Liver (tissue), 9 donors: ENCODE data around the gene SBF2. TPM values are rescaled to one million over a fixed set of nuclear protein-coding genes. Genes with fewer than 3 reads are reported as not detected.

Experiments used
- DNase-seq: peaks from one replicate; pipeline ENCODE4 v3.0.0-alpha.2; 2017; ENCODE audit warnings: low spot score
- H3K27ac ChIP-seq, 2 donors: one replicate each; pipeline ENCODE4 v1.7.0; 2013; ENCODE audit warnings: inconsistent platforms in 2 of 2, low read length in 2 of 2, control low read depth in 1 of 2, low read depth in 1 of 2, mild to moderate bottlenecking in 1 of 2
- H3K27me3 ChIP-seq, 4 donors: one replicate each; pipeline versions ENCODE4 v1.6.1 to v1.7.0; 2013; ENCODE audit warnings: low read length in 3 of 4, inconsistent platforms in 1 of 4, mild to moderate bottlenecking in 1 of 4, moderate library complexity in 1 of 4; ENCODE audit not compliant: control insufficient read depth in 4 of 4, insufficient read depth in 4 of 4
- H3K36me3 ChIP-seq, 4 donors: one replicate each; pipeline versions ENCODE4 v1.6.1 to v1.7.0; 2013; ENCODE audit warnings: low read length in 3 of 4, mild to moderate bottlenecking in 3 of 4, low read depth in 1 of 4, moderate library complexity in 1 of 4; ENCODE audit not compliant: control insufficient read depth in 4 of 4, insufficient read depth in 3 of 4
- H3K4me1 ChIP-seq, 4 donors: one replicate each; pipeline versions ENCODE4 v1.6.1 to v1.7.0; 2013; ENCODE audit warnings: low read length in 3 of 4, mild to moderate bottlenecking in 3 of 4, moderate library complexity in 1 of 4; ENCODE audit not compliant: control insufficient read depth in 4 of 4, insufficient read depth in 4 of 4
- H3K4me3 ChIP-seq, 3 donors: one replicate each; pipeline versions ENCODE4 v1.6.1 to v1.7.0; 2013; ENCODE audit warnings: low read length in 3 of 3, control low read depth in 1 of 3, low read depth in 1 of 3, mild to moderate bottlenecking in 1 of 3
- H3K9ac ChIP-seq, 2 donors: one replicate each; pipeline ENCODE4 v1.7.0; 2013; ENCODE audit warnings: low read length in 2 of 2, mild to moderate bottlenecking in 2 of 2, moderate library complexity in 2 of 2, control low read depth in 1 of 2, low read depth in 1 of 2
- H3K9me3 ChIP-seq, 4 donors: one replicate each; pipeline versions ENCODE4 v1.6.1 to v1.7.0; 2013; ENCODE audit warnings: low read length in 3 of 4; ENCODE audit not compliant: control insufficient read depth in 4 of 4
- EGR1 ChIP-seq, 2 donors: IDR thresholded peaks; 2 replicates each; pipeline ENCODE4 v1.6.1; 2016 to 2018; ENCODE audit warnings: antibody characterized with exemption in 2 of 2, low read depth in 2 of 2
- FOXA1 ChIP-seq: IDR thresholded peaks from 2 replicates; pipeline ENCODE4 v1.6.1; 2016; ENCODE audit warnings: antibody characterized with exemption
- FOXA2 ChIP-seq: IDR thresholded peaks from 2 replicates; pipeline ENCODE4 v1.6.1; 2016; ENCODE audit warnings: antibody characterized with exemption
- GABPA ChIP-seq, 2 donors: IDR thresholded peaks in 1 of 2; conservative IDR thresholded peaks in 1 of 2; 2 replicates each; pipeline ENCODE4 v1.6.1; 2016; ENCODE audit warnings: antibody characterized with exemption in 2 of 2, mild to moderate bottlenecking in 1 of 2, moderate library complexity in 1 of 2
- HNF4A ChIP-seq, 2 donors: conservative IDR thresholded peaks; 2 replicates each; pipeline ENCODE4 v1.6.1; 2016; ENCODE audit warnings: antibody characterized with exemption in 2 of 2, mild to moderate bottlenecking in 2 of 2
- HNF4G ChIP-seq: IDR thresholded peaks from 2 replicates; pipeline ENCODE4 v1.6.1; 2016; ENCODE audit warnings: antibody characterized with exemption
- JUND ChIP-seq, 2 donors: IDR thresholded peaks; 2 replicates each; pipeline ENCODE4 v1.6.1; 2016; ENCODE audit warnings: antibody characterized with exemption in 2 of 2
- MAX ChIP-seq: IDR thresholded peaks from 2 replicates; pipeline ENCODE4 v1.6.1; 2016; ENCODE audit warnings: antibody characterized with exemption
- NR2F2 ChIP-seq: IDR thresholded peaks from 2 replicates; pipeline ENCODE4 v1.6.1; 2016; ENCODE audit warnings: antibody characterized with exemption
- RAD21 ChIP-seq, 2 donors: IDR thresholded peaks; 2 replicates each; pipeline ENCODE4 v1.6.1; 2016; ENCODE audit warnings: antibody characterized with exemption in 2 of 2, mild to moderate bottlenecking in 2 of 2
- REST ChIP-seq: IDR thresholded peaks from 2 replicates; pipeline ENCODE4 v1.6.1; 2016; ENCODE audit warnings: antibody characterized with exemption, mild to moderate bottlenecking
- RXRA ChIP-seq, 2 donors: IDR thresholded peaks; 2 replicates each; pipeline ENCODE4 v1.6.1; 2017 to 2018; ENCODE audit warnings: antibody characterized with exemption in 2 of 2, mild to moderate bottlenecking in 1 of 2
- SP1 ChIP-seq: IDR thresholded peaks from 2 replicates; pipeline ENCODE4 v1.6.1; 2018; ENCODE audit warnings: antibody characterized with exemption, mild to moderate bottlenecking
- TAF1 ChIP-seq: conservative IDR thresholded peaks from 2 replicates; pipeline ENCODE4 v1.6.1; 2016; ENCODE audit warnings: antibody characterized with exemption, mild to moderate bottlenecking
- YY1 ChIP-seq: IDR thresholded peaks from 2 replicates; pipeline ENCODE4 v1.6.1; 2016; ENCODE audit warnings: antibody characterized with exemption, mild to moderate bottlenecking
- ZBTB33 ChIP-seq: IDR thresholded peaks from 2 replicates; pipeline ENCODE4 v1.6.1; 2016; ENCODE audit warnings: antibody characterized with exemption
- WGBS: extraction: QIAGEN DNeasy Blood & Tissue Kit; methylation state at CpG from one replicate; pipeline ENCODE4 v1.1.7; 2013; 5-methylcytosine and 5-hydroxymethylcytosine counted together
- polyA plus RNA-seq, 2 donors: library from polyadenylated mRNA; stranded (reverse) in 1 of 2; unstranded in 1 of 2; fragments of 200-250 nt in 1 of 2; fragments of >200 nt in 1 of 2; fragmentation: Nextera tagmentation in 1 of 2; extraction: Ambion mirVana in 1 of 2; gene quantifications; one replicate each; pipeline versions ENCODE4 v1.2.1 to v1.2.3, GENCODE V29; 2013 to 2015
- total RNA-seq, 2 donors: library from RNA; depleted of rRNA; stranded (reverse); fragments of >200 nt; gene quantifications; one replicate each; pipeline ENCODE4 v1.2.3, GENCODE V29; 2014
- TF ChIP-seq, protein P1 (sequence below): IDR thresholded peaks from 2 replicates; pipeline ENCODE4 v1.6.1; 2016; ENCODE audit warnings: antibody characterized with exemption
- donor health status: healthy.
- donor health status: healthy.
- donor health status: healthy.
- donor health status: healthy.
- donor health status: healthy.

SBF2 gene
- total and polyA plus RNA-seq, 4 donors = 7.5 to 31.3 (median 14.7) TPM

- no peak overlapping the region for H3K4me3 ChIP-seq
- no peak overlapping the region for H3K27ac ChIP-seq
- WGBS = 96% methylated on average over 1 of the region's 1 CpG
These were observed 467.6 kb downstream of the SBF2 start for GRCh38 chr11:9826390-9826789.

GRCh38 chr11:9825895-9826294, 468.1 kb downstream of the SBF2 start:
- Histone ChIP-seq H3K4me3 (no peak overlapping the region), H3K27me3 (no peaks in the 10 kb centered on the region), H3K4me1 (no peaks in the 10 kb centered on the region), H3K36me3 (peaks cover 0 to 3% (median under 1%) of the 10 kb centered on the region in 4 donors), H3K27ac (no peak overlapping the region), H3K9me3 (no peaks in the 10 kb centered on the region), H3K9ac (no peak overlapping the region)
- WGBS = 81% methylated on average over 1 of the region's 1 CpG
- no peak for DNase-seq
- TF ChIP-seq MAX = no peak
- TF ChIP-seq JUND (IDR thresholded peaks at IDR 0.05) = no peak
- no peak for TF ChIP-seq NR2F2
- no peak for TF ChIP-seq HNF4A (conservative IDR thresholded peaks at IDR 0.05)
- no peak for TF ChIP-seq RAD21 (IDR thresholded peaks at IDR 0.05)
- no peak for TF ChIP-seq RXRA (IDR thresholded peaks at IDR 0.05)
- TF ChIP-seq EGR1 (IDR thresholded peaks at IDR 0.05; ENCODE audit: low read depth in 2 of 2) = no peak
- no peak for TF ChIP-seq FOXA1
- TF ChIP-seq SP1 = no peak
- no peak for TF ChIP-seq GABPA (IDR thresholded peaks at IDR 0.05 in 1 of 2, conservative IDR thresholded peaks at IDR 0.05 in 1 of 2)

More at GRCh38 chr11:9826390-9826789, 467.6 kb downstream of the SBF2 start:
- H3K4me1 ChIP-seq = no peaks in the 10 kb centered on the region
- TF ChIP-seq, protein P1, sequence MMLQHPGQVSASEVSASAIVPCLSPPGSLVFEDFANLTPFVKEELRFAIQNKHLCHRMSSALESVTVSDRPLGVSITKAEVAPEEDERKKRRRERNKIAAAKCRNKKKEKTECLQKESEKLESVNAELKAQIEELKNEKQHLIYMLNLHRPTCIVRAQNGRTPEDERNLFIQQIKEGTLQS = no peak
- no peak for TF ChIP-seq HNF4G
- no peak for TF ChIP-seq HNF4A (conservative IDR thresholded peaks at IDR 0.05)
- TF ChIP-seq RXRA (IDR thresholded peaks at IDR 0.05) = no peak
- TF ChIP-seq RAD21 (IDR thresholded peaks at IDR 0.05) = no peak
- TF ChIP-seq JUND (IDR thresholded peaks at IDR 0.05) = no peak
- no peak for TF ChIP-seq REST
- TF ChIP-seq TAF1 = no peak
- TF ChIP-seq YY1 = no peak
- no peak for TF ChIP-seq EGR1 (IDR thresholded peaks at IDR 0.05; ENCODE audit: low read depth in 2 of 2)
- TF ChIP-seq FOXA1 = no peak
- TF ChIP-seq SP1 = no peak
- no peak for TF ChIP-seq NR2F2
- no peak for TF ChIP-seq ZBTB33
- no peak for TF ChIP-seq FOXA2
- TF ChIP-seq MAX = no peak
- H3K9ac ChIP-seq = no peak overlapping the region
- H3K36me3 ChIP-seq = peaks cover 0 to 3% (median 2%) of the 10 kb centered on the region in 4 donors
- DNase-seq = no peak
- no peaks in the 10 kb centered on the region for H3K9me3 ChIP-seq
- no peaks in the 10 kb centered on the region for H3K27me3 ChIP-seq
